SH-SY5Y (cell line): Measurements from ENCODE around the gene SLC5A6.

Experiments used
- GATA2 ChIP-seq: IDR thresholded peaks from 2 replicates; pipeline ENCODE4 v1.6.1; 2011; ENCODE audit warnings: mild to moderate bottlenecking, low read depth, low read length
- GATA3 ChIP-seq: IDR thresholded peaks from 2 replicates; pipeline ENCODE4 v1.6.1; 2011; ENCODE audit warnings: low read depth, mild to moderate bottlenecking, low read length, moderate library complexity

The SLC5A6 gene

DNA sequence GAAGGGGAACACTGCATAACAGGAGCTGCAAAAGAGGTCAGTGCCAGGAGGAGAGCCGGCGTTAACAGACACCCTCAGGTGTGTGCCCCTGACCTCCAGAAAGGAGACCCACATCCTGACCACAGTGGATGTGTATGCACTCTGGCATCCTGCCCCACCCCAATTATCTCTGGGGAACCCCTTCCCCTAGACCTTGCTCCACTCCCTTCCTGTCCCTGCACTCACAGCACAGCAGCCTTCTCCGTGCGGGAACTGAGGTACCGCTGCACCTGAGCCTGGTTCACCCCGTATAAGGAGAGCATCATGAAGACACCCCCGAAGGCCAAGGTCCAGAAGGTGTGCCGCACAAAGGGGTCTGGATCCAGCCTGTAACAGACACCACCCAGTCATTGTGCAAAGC, 7.5 kb downstream of the SLC5A6 start:
- no peak for TF ChIP-seq GATA2
- no peak for TF ChIP-seq GATA3

DNA sequence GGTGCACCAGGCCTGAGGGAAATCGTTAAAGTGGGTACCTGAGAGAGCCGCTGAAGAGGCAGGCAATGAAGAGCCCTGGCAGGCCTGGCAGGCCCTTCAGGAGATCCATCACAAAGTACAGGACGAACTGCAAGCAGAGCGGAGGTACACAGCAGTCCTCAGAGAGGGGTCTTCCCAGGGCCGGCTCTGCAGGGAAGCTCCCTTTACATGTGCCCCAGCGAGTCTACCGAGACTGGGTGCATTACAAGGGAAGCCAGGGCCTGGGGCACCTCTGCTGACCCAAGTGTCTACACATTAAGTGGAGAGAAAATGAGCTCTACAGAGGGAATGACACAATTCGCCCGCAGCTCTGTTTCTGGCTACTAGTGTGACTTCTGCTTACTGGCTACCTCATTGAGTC, 8.3 kb downstream of the SLC5A6 start:
- TF ChIP-seq GATA2 (no peak), GATA3 (no peak)

DNA sequence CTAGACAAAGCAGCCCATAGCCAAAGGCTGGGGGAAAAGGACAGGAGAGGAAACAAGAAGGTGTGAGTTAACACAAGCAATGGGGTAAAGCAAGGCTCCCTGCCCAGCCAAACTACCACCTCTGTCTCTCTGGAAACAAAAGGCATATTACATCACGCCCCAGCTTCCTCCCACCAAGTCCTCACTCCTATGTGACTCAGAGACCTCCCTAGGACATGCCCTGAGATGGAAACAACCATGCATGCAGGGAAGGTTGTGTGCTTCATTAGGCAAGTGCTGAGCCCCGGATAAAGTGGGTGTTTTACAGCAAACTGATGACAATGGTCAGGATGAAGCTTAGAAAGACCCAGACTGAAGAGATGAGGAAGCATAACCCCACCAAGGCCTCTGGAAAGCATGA, 9.2 kb downstream of the SLC5A6 start:
- TF ChIP-seq GATA3 = no peak
- no peak for TF ChIP-seq GATA2

DNA sequence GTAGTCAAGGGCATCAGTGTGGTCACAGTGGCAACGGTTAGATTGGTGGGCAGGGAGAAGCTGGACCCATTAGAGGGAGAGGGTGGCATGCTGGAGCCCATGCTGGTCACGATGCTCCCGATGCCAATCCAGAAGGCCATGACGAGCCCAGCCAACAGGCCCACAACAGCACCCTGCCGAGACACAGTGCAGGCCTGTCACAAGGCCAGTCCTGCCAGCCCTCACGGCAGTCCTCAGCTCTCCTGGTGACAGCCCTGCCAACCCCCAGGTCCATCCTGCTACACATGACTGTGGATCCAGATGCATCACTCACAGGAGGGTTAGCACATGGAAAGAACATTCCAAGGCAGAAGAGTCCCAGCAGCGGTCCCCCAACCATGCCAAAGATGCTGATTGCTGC, 10.4 kb downstream of the SLC5A6 start:
- TF ChIP-seq GATA2 (no peak), GATA3 (no peak)

DNA sequence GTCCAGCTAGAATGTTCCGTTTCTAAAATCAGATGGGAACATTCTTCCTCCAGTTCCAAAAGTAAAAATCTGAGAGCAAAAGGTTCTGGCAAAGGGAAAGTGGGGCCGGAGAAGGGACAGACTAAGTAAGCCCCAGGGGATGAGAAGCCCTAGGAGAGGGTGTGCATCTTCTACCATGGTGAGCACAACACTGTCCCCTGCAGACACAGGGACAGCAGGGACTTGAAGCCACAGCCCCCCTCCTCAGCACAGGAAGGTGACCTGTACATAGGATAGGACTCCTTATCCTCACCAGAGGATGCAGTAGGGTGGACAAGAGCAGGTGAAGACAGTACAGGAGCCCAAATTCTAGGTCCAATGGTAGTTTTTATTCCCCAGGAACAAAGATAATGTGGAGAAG, 12.8 kb downstream of the SLC5A6 start:
- TF ChIP-seq GATA2 (no peak), GATA3 (no peak)

DNA sequence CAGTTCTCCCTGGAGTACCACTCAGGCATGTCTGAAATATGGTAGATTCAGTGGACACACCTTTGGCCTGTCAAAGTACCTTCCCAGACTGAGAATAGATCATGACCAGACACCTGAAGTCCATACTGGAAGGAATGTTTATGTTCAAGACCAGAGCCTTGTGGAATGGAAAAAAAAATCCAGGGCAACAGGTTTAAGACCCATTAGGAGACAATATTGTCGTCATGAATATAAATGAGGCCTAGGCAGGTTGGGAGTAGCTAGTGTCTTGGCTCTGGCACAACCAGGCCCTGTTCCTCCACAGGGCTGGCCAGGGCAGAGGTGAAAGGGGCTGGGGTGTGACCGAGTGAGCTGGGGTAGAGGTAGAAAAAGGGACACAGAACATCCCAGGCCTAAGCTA, 13.4 kb downstream of the SLC5A6 start:
- no peak for TF ChIP-seq GATA2
- TF ChIP-seq GATA3 = no peak

DNA sequence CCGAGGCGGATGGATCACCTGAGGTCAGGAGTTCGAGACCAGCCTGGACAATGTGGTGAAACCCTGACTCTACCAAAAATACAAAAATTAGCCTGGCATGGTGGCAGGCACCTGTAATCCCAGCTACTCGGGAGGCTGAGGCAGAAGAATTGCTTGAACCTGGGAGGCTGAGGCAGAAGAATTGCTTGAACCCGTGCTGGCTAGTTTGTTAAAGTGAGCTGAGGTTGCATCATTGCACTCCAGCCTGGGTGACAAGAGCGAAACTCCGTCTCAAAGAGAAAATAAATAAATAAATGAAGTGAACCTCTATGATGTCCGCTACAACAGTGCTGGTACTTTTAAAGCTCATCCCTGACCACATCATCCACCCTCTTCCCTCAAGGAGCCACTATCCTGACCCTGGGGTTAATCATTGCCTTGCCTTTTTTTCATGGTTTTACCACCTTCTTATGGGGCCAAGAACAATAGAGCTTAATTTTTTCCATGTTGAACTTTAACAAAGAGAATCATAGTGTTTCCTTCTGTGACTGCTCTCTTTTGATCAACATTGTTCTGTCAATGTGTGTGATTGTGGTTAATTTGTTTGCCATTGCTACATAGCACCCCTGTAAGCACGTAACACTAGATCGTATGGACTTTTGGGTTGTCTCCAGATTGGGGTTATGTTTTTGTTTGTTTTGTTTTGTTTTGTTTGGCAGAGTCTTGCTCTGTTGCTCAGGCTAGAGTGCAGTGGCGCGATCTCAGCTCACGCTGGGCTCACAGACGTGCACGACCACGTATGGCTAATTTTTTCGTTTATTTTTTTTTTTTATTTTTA, 17.3 kb downstream of the SLC5A6 start:
- TF ChIP-seq GATA2 (no peak), GATA3 (no peak)

DNA sequence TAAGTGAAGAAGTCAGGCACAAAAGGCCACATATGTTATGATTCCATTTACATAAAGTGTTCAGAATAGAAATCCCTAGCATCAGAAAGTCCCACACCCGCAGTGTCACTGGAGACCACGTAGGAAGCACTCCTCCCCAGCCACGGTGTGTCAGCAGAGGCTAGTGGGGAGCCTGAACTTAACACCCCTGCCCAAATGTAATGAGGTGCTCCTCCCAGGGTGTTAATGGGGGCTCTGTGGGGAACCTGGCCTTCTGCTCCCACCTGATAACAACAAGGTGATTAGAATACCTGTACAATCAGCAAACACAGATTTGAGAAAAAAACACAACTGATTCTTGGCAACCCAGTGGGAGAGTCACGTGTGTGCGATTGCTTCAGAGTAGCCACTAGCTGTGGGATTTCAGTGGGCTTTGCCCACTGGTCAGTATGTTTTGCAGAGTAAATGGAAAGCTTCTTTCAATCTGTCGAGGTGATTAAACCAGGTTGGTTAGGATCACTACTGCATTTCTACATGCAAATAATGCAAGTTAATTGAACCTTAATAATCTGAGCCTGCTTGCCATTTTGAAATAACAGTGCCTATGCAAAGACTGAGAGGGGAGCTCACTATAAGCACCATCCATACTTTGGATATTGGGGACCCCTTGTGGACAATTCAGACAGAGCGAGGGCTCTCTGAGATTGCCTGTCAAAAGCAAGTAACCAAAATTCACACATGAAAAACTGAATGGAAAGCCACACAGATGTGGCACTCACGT, 20.8 kb downstream of the SLC5A6 start:
- TF ChIP-seq GATA2 = no peak
- TF ChIP-seq GATA3 = no peak

DNA sequence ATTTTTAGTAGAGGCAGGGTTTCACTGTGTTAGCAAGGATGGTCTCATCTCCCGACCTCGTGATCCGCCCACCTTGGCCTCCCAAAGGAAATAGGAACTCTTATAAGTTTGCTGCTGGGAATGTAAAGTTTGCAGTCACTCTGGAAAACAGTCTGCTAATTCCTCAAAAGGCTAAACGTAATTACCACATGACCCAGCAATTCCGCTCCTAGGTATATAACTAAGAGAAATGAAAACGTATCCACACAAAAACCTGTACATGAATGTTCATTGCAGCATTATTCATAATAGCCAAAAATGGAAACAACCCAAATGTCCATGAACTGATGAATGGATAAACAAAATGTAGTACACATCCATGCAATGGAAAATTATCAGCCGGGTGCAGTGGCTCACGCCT, 22.1 kb downstream of the SLC5A6 start:
- TF ChIP-seq GATA2 (no peak), GATA3 (no peak)

DNA sequence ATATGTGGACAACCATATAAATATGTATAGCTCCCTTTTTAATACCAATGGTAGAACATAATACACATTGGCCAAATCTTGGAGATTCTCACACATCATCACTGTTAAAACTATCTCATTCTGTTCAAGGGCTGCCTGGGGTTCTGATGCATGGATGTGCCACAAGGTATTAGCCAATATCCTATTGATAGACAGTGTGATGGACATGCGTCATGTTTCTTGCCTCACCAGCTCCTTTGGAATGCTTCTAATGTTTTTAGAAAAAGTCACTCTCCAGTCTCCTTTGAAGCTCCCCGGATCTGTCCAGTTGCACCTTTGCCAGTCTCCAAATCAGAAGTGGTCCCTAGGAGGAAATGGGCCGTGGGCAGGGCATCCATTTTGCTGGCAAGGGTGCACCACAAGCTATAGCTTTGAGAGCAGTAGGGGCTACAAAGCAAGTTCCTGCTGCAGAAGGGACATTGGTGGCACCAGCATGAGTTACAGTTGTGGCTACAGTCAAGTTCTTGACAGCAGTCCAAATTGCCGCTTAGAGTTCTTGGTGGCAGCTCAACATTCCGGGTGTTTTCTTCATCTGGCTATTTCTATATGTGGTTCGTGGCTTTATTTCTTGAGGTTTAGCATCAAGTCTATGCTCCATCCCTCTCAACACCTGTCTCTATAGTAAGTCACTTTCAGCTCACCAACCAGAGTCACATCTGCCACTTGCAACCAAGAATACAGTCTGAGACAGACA, 25.3 kb downstream of the SLC5A6 start:
- TF ChIP-seq GATA2 = no peak
- TF ChIP-seq GATA3 = no peak

DNA sequence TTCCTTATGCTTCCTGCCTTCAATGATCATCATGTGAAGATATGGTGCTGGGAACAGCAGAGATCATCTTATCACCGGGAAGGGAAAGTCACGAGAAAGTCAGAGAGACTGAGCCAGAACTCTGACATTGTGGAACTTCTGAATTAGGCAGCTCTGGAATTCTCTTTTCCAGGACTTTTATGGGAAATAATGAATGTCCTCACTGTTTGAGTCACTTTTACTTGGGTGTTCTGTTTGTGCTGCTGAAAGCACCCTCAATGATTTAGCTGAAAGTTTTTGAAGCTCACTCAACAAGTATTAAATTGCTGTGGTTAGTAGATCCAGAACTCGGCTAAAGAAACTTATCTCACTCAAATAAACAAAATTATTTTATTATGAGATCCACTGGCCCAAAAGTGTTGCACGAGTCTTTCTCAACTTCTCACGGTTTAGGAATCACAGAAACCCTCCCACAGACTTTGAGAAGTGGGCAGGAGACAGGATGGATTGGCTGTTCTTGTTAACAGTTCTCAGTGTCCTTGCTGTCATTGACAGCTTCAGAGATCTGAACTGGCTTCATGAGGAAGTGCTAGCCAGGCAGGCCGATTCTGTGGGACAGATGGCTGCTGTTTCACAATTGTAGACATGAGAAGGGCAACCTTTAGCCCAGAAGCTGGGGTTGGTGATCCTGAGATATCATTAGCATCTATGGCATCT, 26.6 kb downstream of the SLC5A6 start:
- TF ChIP-seq GATA3 = no peak
- no peak; the same call in 1 of the 2 replicates for TF ChIP-seq GATA2

DNA sequence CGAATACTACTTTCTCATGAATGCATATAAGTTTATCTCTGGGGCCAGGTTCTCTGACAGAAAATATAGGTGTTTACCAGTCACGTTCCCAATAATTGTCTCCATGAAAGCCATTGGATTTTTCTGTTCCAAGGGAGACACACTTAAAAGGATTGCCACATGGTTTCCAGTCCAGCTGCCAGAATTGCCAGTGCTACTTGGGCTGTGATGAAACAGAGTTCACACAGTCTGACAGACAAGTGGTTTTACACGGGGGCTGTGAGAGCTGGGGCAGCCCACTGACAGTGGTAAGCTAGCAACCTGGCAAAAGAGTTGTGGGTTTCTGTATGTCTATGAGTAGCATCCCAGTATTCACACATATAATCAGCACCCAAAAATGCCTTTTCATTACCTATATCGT, 28.0 kb downstream of the SLC5A6 start:
- TF ChIP-seq GATA2 (no peak), GATA3 (no peak)

DNA sequence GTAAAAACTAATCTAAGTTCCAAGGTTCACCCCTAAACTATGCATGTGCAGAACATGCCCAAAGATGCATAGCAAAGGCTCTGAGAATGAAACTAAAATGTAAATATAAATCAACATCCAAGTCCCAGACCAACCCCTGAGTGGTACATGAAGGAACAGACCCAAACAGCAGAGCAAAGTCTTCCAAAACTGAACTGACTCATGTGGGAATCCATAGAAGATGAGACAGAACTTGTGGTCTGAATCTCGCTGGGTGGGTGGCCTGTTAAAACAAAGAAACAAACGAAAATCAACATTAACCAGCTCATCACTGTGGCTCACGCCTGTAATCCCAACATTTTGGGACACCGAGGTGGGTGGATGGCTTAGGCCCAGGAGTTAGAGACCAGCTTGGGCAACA, 29.7 kb downstream of the SLC5A6 start:
- TF ChIP-seq GATA2 (no peak), GATA3 (no peak)
